B cell (primary cell): ENCODE measurements around the gene ITGB3. TPM values are rescaled to one million over a fixed set of nuclear protein-coding genes. Genes with fewer than 3 reads are reported as not detected.

ENCODE experiments used
- ATAC-seq: fragments of 200-7000 bp; cut with Tn5 transposase; one replicate; pipeline ENCODE4 v1.10.0; 2021; ENCODE audit warnings: low read depth, mild to moderate bottlenecking, moderate number of reproducible peaks, moderate library complexity
- CTCF ChIA-PET: fragments of 350-600 bp; sonication (Branson Sonifier 250); formaldehyde crosslinking; loops from one replicate; lab custom pipeline; 2021; ENCODE audit warnings: antibody characterized with exemption, inconsistent platforms; lab: Charles Lee
- POLR2A ChIA-PET: fragments of 350-600 bp; sonication (Branson Sonifier 250); formaldehyde crosslinking; loops from one replicate; lab custom pipeline; 2021; ENCODE audit warnings: antibody characterized with exemption; lab: Charles Lee
- DNase-seq: peaks from one replicate; pipeline ENCODE4 v3.0.0; 2013
- H2AFZ ChIP-seq: 2 replicates; pipeline ENCODE4 v1.6.1; 2012; ENCODE audit warnings: mild to moderate bottlenecking, low read depth, low read length; ENCODE audit not compliant: insufficient read depth, poor library complexity, severe bottlenecking
- H3K27ac ChIP-seq, 2 donors: 1 replicate in 1 of 2; 2 replicates in 1 of 2; pipeline ENCODE4 v1.5.1; 2012 to 2013; ENCODE audit warnings: low read length in 2 of 2, mild to moderate bottlenecking in 2 of 2, moderate library complexity in 1 of 2
- H3K27me3 ChIP-seq, 4 experiments: fragments of 200-600 bp in 1 of 4; sonication (generic) in 1 of 4; replicated peaks in 1 of 4; 1 replicate in 2 of 4; 2 replicates in 2 of 4; pipeline versions ENCODE4 v1.6.1 to v1.7.0; 2013 to 2016; ENCODE audit warnings: low read length in 3 of 4, mild to moderate bottlenecking in 2 of 4, mixed read lengths in 1 of 4, moderate library complexity in 1 of 4; ENCODE audit not compliant: insufficient read depth in 4 of 4, control insufficient read depth in 3 of 4; ENCODE audit errors: control extremely low read depth in 1 of 4
- H3K36me3 ChIP-seq, 2 experiments: replicated peaks in 1 of 2; 1 replicate in 1 of 2; 2 replicates in 1 of 2; pipeline versions ENCODE4 v1.6.1 to v1.7.1; 2013; ENCODE audit warnings: low read length in 1 of 2; ENCODE audit not compliant: insufficient read depth in 2 of 2, control insufficient read depth in 1 of 2; ENCODE audit errors: control extremely low read depth in 1 of 2, extremely low read depth in 1 of 2
- H3K4me1 ChIP-seq, 2 donors: fragments of 200-600 bp in 1 of 2; sonication (generic) in 1 of 2; 1 replicate in 1 of 2; 2 replicates in 1 of 2; pipeline versions ENCODE4 v1.5.1 to v1.6.1; 2013 to 2017; ENCODE audit warnings: low read length in 2 of 2; ENCODE audit not compliant: control insufficient read depth in 2 of 2, insufficient read depth in 2 of 2
- H3K4me2 ChIP-seq: replicated peaks from 2 replicates; pipeline ENCODE3; 2012; ENCODE audit warnings: mild to moderate bottlenecking, low read depth, low read length; ENCODE audit not compliant: poor library complexity, severe bottlenecking
- H3K4me3 ChIP-seq, 5 experiments: fragments of 200-600 bp in 1 of 5; sonication (generic) in 1 of 5; 1 replicate in 3 of 5; 2 replicates in 2 of 5; pipeline versions ENCODE4 v1.5.1 to v1.7.0; 2011 to 2016; ENCODE audit warnings: low read length in 4 of 5, mild to moderate bottlenecking in 4 of 5, low read depth in 2 of 5, control low read depth in 1 of 5, moderate library complexity in 1 of 5; ENCODE audit not compliant: insufficient read depth in 1 of 5; ENCODE audit errors: control extremely low read depth in 1 of 5, extremely low read depth in 1 of 5
- H3K79me2 ChIP-seq: fragments of 200-600 bp; sonication (generic); one replicate; pipeline ENCODE4 v1.6.0; 2016; ENCODE audit warnings: low read length; ENCODE audit not compliant: control insufficient read depth, insufficient read depth
- H3K9ac ChIP-seq: fragments of 200-600 bp; sonication (generic); 2 replicates; pipeline ENCODE4 v1.6.1; 2017; ENCODE audit warnings: mild to moderate bottlenecking, low read length, moderate library complexity
- H3K9me3 ChIP-seq, 3 donors: one replicate each; pipeline versions ENCODE4 v1.6.1 to v1.7.1; 2013; ENCODE audit warnings: low read length in 2 of 3; ENCODE audit not compliant: control insufficient read depth in 2 of 3, insufficient read depth in 1 of 3; ENCODE audit errors: control extremely low read depth in 1 of 3
- H4K20me1 ChIP-seq: 2 replicates; pipeline ENCODE4 v1.6.0; 2012; ENCODE audit warnings: mild to moderate bottlenecking, low read length; ENCODE audit not compliant: insufficient read depth, control insufficient read depth, poor library complexity, severe bottlenecking
- H3K27ac Mint-ChIP-seq: one replicate; pipeline ENCODE4 v1.8.0; 2021; ENCODE audit warnings: mixed read lengths
- H3K27me3 Mint-ChIP-seq: one replicate; pipeline ENCODE4 v1.8.0; 2021; ENCODE audit warnings: mixed read lengths
- H3K4me1 Mint-ChIP-seq: one replicate; pipeline ENCODE4 v1.8.0; 2021; ENCODE audit warnings: mixed read lengths
- H3K4me3 Mint-ChIP-seq: one replicate; pipeline ENCODE4 v1.8.0; 2021; ENCODE audit warnings: mixed read lengths
- H3K9me3 Mint-ChIP-seq: one replicate; pipeline ENCODE4 v1.8.0; 2022; ENCODE audit warnings: mixed read lengths; ENCODE audit not compliant: insufficient read depth
- CTCF ChIP-seq: fragments of 200-600 bp; IDR thresholded peaks from one replicate; pipeline ENCODE4 v1.8.0; 2022; ENCODE audit warnings: antibody characterized with exemption, mild to moderate bottlenecking
- EZH2 ChIP-seq: IDR thresholded peaks from 2 replicates; pipeline ENCODE4 v1.6.1; 2012; ENCODE audit warnings: borderline replicate concordance, low read depth, mild to moderate bottlenecking, moderate library complexity, low read length; ENCODE audit not compliant: insufficient read depth, poor library complexity, severe bottlenecking
- WGBS: methylation state at CpG from one replicate; pipeline ENCODE4 v1.1.5; 2013; ENCODE audit warnings: missing lambda C conversion rate; ENCODE audit not compliant: insufficient coverage; 5-methylcytosine and 5-hydroxymethylcytosine counted together
- intact Hi-C: fragments of 100-400 bp; cut with micrococcal nuclease; formaldehyde crosslinking; loops from one replicate; pipeline ENCODE4 v1.10.0; 2022
- polyA plus RNA-seq: library from polyadenylated mRNA; depleted of rRNA; stranded (reverse); fragments of >200 nt; gene quantifications from 2 replicates; pipeline ENCODE4 v1.2.3, GENCODE V29; 2012
- total RNA-seq, 2 donors: library from RNA; stranded (reverse); fragments of 120-200 nt in 1 of 2; gene quantifications; 1 replicate in 1 of 2; 2 replicates in 1 of 2; pipeline versions ENCODE4 v1.2.3 to v1.2.4, GENCODE V29; 2013 to 2022

Gene ITGB3
- total and polyA plus RNA-seq, 2 donors (not counting 1 experiment from before 2014, with no cell fraction given): 0.07 to 11.4 TPM

- Mint-ChIP-seq H3K4me3 (peak overlapping the region; percentile 100), H3K27ac (peak overlapping the region; percentile 99), H3K9me3 (no peaks in the 10 kb centered on the region), H3K4me1 (peaks cover 25% of the 10 kb centered on the region), H3K27me3 (no peaks in the 10 kb centered on the region)
- H3K79me2 ChIP-seq: no peaks in the 10 kb centered on the region
- intact Hi-C loops: loop anchor here (1.0 to 10.0 kb wide), 7 partner anchors 38 to 1130 kb away; partner anchors contain the start of genes GOSR2 and KANSL1
- H3K9me3 ChIP-seq: peaks cover 0 to 4% (median 4%) of the 10 kb centered on the region in 3 donors
- peak overlapping the region; percentile 97 to 99 for H3K27ac ChIP-seq
- peaks cover 11 to 15% of the 10 kb centered on the region in 2 donors for H3K4me1 ChIP-seq
- TF ChIP-seq CTCF (no peak), EZH2 (no peak)
- CTCF ChIA-PET: interaction anchor here (0.8 to 4.9 kb wide), 6 partner anchors 9 to 124 kb away, joined by 3 to 37 read pairs (median 4); partner anchors contain the start of gene ITGB3
- peaks cover 0 to 9% of the 10 kb centered on the region in 2 experiments for H3K36me3 ChIP-seq
- H4K20me1 ChIP-seq: no peaks in the 10 kb centered on the region
- H2AFZ ChIP-seq: peak overlapping the region; percentile 95
- peak overlapping the region; percentile 74 to 99 (median 91) for H3K4me3 ChIP-seq
- no peaks in the 10 kb centered on the region for H3K27me3 ChIP-seq
- POLR2A ChIA-PET: interaction anchor here (0.6 to 2.7 kb wide), 20 partner anchors 9 to 1291 kb away, joined by 3 to 15 read pairs (median 5); partner anchors contain the start of genes CDC27 and KPNB1
- 2% methylated on average over 18 of the region's 28 CpGs for WGBS
- ATAC-seq (peak; percentile 44), DNase-seq (peak; percentile 93)
- peak overlapping the region; percentile 82 for H3K9ac ChIP-seq
- peak overlapping the region; percentile 89 for H3K4me2 ChIP-seq
These were observed 70.8 kb downstream of the ITGB3 start for GRCh38 chr17:47324224-47325020.
